ENCODE measurements around the gene SNAPC4.
A peak's percentile ranks its signal among the peaks of the same experiment; 100 is the strongest.

The SNAPC4 gene

DNA sequence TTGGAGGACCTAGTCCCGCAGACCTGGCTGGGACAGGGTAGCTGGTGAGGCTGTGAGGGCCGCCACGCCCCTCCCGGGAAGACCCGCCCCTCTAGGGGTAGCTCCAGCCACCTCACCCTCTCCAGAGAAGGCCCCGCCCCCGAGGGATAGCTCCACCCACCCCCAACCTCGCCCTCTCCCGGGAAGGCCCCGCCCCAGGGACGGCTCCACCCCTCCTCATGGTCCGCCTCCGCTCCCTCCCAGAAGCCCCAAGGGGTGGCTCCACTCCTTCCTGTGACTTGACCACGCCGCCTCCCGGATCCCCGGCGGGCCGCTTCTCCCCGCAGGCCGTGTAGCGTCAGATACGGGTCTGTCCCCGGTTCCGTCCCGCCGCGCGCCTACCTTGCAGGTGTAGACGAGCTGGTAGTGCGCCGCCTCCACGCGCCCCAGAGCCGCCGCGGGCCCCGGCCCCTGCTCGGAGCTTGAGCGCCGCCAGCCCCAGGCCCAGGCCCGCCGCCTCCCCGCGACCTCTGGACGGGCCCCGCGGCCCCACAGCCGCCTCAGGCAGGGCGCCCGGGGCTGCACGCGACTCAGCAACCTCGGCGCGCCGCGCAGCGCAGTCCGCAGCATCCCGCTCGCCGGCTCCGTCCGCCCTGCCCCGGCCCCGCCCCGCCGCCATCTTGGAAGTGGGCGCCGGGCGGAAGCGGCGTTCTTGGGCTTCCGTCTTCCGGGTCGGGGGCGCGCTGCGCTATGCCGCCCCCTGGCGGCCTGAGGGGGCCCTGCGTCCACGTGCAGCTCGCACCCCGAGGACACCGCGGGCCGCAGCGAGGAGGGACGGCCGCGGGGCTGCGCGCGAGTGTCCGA, 36.6 kb downstream of the SNAPC4 start, which contains the start of gene DNLZ:
Gene DNLZ (minus strand): TSS at position 639 of the 843 bp plus-strand sequence. CDS start 30 bp downstream, at position 609.
- peak; percentile 94 for DNase-seq (ENCODE audit: low read depth)
- peak within 1 kb of the TSS; percentile 48 for H3K4me3 ChIP-seq (ENCODE audit: low read depth, low read length)
- peak; percentile 63 for TF ChIP-seq POLR2A (IDR thresholded peaks at IDR 0.05; ENCODE audit: extremely low read depth, insufficient read length)
- TF ChIP-seq, protein P1, sequence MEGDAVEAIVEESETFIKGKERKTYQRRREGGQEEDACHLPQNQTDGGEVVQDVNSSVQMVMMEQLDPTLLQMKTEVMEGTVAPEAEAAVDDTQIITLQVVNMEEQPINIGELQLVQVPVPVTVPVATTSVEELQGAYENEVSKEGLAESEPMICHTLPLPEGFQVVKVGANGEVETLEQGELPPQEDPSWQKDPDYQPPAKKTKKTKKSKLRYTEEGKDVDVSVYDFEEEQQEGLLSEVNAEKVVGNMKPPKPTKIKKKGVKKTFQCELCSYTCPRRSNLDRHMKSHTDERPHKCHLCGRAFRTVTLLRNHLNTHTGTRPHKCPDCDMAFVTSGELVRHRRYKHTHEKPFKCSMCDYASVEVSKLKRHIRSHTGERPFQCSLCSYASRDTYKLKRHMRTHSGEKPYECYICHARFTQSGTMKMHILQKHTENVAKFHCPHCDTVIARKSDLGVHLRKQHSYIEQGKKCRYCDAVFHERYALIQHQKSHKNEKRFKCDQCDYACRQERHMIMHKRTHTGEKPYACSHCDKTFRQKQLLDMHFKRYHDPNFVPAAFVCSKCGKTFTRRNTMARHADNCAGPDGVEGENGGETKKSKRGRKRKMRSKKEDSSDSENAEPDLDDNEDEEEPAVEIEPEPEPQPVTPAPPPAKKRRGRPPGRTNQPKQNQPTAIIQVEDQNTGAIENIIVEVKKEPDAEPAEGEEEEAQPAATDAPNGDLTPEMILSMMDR (IDR thresholded peaks at IDR 0.05; ENCODE audit: low read depth, low read length): peak; percentile 62
- TF ChIP-seq, protein P2, sequence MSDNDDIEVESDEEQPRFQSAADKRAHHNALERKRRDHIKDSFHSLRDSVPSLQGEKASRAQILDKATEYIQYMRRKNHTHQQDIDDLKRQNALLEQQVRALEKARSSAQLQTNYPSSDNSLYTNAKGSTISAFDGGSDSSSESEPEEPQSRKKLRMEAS (IDR thresholded peaks at IDR 0.05; ENCODE audit: low read depth, low read length): peak; percentile 97
- peak; percentile 99 for TF ChIP-seq MYC (IDR thresholded peaks at IDR 0.05; ENCODE audit: low read depth, low read length)

DNA sequence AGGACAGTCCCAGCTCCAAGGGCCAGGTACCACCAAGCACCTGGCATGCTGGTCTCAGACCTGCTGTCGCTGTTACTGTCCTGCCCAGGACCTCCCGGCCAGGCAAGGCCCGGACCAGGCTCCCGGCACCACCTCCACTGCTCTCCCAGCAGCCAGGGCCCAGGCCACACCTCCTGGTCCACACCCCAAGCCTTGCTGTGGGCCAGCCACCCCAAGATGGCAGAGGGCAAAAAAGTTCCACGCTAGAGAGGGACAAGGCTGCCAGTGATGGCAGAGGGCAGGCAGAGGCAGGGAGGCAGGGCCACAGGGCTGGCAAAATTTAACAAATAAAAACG, 37.6 kb downstream of the SNAPC4 start:
- TF ChIP-seq, protein P1 (IDR thresholded peaks at IDR 0.05; ENCODE audit: low read depth, low read length): no peak
- no peak for TF ChIP-seq POLR2A (IDR thresholded peaks at IDR 0.05; ENCODE audit: extremely low read depth, insufficient read length)
- H3K4me3 ChIP-seq (ENCODE audit: low read depth, low read length): peak overlapping the region; percentile 9
- no peak for DNase-seq (ENCODE audit: low read depth)

DNA sequence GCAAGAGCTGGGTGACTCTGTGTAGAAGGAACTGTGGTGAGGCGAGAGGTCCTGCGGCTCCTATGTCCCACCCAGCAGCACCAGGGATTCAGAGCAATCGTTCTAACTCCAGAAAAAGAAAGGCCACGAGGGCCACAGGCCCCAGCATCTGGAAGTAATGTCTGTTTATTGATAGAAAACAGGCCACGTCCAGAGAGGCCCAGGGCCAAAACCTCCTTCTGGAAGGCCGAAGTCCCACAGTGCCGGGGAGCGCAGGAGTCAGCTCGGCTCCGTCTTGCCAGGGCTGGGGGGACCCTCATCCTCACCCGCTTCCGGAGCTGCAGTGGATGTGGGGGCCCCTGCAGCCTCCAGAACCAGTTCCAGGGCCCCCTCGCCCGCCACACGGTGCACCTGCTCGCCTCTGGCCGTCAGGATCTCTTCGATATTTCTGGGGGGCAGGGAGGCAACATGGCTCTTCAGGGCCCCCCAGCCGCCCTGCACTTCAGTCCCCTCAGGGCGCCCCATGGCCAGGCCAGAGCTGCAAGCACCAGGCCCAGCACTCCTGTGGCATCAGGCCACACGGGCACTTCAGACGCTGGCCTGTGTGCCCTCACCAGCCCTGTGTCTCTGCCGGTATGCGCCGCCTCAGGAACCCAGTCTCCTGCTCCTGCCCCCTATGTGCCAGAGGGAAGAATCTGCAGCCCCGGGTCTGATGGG, 38.1 kb downstream of the SNAPC4 start:
- H3K4me3 ChIP-seq (ENCODE audit: low read depth, low read length): no peak overlapping the region
- TF ChIP-seq POLR2A (IDR thresholded peaks at IDR 0.05; ENCODE audit: extremely low read depth, insufficient read length) (no peak), MYC (IDR thresholded peaks at IDR 0.05; ENCODE audit: low read depth, low read length) (no peak)
- TF ChIP-seq, protein P2 (IDR thresholded peaks at IDR 0.05; ENCODE audit: low read depth, low read length): no peak
- TF ChIP-seq, protein P1 (IDR thresholded peaks at IDR 0.05; ENCODE audit: low read depth, low read length): no peak
- no peak for DNase-seq (ENCODE audit: low read depth)

DNA sequence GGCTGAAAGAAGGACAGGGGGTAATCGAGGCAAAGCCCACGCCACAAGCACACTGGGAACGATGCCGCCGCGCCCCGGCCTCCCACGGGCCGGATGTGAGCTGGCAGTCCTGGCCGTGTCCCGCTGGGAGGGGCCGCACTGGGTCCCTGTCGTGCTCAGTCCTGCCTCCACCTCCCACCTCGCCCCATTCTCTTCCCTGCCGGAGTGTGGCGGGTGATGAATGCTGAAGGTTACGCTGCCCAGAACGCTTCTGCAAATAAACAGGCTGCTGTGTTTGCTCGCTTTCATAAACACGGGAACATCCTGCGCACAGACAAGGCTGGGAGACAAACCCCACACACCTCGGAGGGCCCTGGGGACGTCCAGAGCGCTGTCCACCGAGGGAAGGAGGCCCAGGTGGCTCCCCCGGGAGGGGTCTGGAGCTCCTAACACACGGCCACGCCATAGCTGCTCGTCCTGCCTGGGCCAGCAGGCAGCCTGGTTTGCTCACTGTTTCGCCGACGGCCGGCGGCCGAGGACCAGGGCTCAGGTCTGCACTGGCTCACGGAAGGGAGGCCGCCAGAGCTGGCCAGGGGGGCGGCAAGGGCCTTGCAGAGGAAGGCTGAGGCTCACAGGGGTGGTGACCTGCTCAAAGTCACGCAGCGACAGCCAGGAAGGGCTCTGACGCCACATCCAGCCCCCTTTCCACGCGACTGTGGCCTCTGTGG, 38.8 kb downstream of the SNAPC4 start:
- no peak overlapping the region for H3K4me3 ChIP-seq (ENCODE audit: low read depth, low read length)
- TF ChIP-seq, protein P2 (IDR thresholded peaks at IDR 0.05; ENCODE audit: low read depth, low read length): no peak
- DNase-seq (ENCODE audit: low read depth): no peak

DNA sequence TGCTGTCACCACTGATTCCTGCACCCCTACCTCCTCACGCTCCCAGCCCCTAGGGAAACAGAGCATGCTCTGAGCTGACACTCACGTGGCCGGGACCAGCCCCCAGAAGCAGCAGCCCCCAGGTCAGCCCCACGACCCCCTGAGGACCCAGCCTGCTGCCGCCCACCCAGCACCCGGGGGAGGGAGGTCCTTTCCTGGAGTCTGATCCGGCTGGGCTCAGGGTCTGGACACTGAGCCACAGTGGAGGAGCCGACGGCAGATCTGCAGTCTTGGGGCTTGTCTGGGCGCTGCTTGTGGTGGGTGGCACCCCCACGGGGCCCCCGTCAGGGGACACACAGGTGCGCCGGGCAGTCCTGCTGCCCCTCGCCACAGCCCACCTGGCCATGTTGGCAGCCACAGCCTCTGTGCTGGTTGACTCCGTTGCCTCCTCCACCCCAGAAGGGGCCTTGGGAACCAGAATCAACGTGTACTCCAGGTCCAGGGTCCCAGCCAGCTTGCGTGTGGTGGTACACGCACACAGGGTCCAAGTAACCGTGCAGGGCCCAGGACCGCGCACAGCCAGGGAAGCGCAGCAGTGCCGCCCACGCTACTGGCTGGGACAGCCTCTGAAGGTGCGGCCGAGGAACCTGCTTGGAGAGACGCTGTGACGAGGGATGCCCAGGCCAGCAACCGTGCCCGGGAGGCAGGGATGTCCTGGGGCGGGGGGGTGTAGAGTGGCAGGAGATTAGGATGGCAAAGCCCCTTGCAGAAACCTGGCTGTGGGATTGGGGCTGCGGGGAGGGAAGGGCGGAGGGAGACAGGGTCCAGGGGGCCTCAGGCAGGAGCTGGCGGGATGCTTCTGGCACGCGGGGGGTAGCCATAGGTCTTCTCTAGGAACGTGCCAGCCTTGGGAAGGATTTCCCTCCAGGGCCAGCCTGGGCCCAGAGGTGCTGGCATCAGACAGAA, 39.9 kb downstream of the SNAPC4 start:
- no peak for DNase-seq (ENCODE audit: low read depth)
- no peak overlapping the region for H3K4me3 ChIP-seq (ENCODE audit: low read depth, low read length)
- TF ChIP-seq MYC (IDR thresholded peaks at IDR 0.05; ENCODE audit: low read depth, low read length) (no peak), POLR2A (IDR thresholded peaks at IDR 0.05; ENCODE audit: extremely low read depth, insufficient read length) (no peak)
- TF ChIP-seq, protein P2 (IDR thresholded peaks at IDR 0.05; ENCODE audit: low read depth, low read length): no peak
- TF ChIP-seq, protein P1 (IDR thresholded peaks at IDR 0.05; ENCODE audit: low read depth, low read length): no peak
